Activated T-cell treated with anti-CD3 and anti-CD28 coated beads for 24 hours (primary cell): ENCODE measurements around the gene AHDC1.

Source experiments
- DNase-seq: peaks from one replicate; pipeline ENCODE4 v3.0.0-alpha.2; 2020; ENCODE audit warnings: low read depth

The AHDC1 gene

DNA sequence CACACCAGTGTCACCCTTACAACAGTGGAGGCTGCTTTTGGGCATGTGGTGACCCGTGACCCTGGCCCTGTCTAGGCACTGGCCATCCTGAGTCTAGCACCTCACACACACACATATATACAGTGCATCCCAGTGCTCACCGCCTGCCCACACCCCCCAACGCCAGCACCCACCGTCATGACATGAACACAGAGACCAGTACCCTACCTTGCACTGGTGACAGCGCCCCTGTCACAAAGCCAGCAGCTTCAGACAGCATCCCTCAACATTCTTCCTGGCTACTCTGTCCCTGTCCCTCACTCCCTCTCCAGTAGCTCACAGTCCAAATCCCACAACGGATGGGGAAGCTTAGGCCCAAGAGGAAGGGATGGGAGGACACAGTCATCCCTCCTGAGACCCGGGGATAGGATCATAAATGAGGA, 27.1 kb downstream of the AHDC1 start:
- no peak for DNase-seq

GRCh38 chr1:27575840-27576331, 28.1 kb downstream of the AHDC1 start:
- DNase-seq: no peak

- no peak for DNase-seq
These were observed 28.8 kb downstream of the AHDC1 start for GRCh38 chr1:27574871-27575831.

DNA sequence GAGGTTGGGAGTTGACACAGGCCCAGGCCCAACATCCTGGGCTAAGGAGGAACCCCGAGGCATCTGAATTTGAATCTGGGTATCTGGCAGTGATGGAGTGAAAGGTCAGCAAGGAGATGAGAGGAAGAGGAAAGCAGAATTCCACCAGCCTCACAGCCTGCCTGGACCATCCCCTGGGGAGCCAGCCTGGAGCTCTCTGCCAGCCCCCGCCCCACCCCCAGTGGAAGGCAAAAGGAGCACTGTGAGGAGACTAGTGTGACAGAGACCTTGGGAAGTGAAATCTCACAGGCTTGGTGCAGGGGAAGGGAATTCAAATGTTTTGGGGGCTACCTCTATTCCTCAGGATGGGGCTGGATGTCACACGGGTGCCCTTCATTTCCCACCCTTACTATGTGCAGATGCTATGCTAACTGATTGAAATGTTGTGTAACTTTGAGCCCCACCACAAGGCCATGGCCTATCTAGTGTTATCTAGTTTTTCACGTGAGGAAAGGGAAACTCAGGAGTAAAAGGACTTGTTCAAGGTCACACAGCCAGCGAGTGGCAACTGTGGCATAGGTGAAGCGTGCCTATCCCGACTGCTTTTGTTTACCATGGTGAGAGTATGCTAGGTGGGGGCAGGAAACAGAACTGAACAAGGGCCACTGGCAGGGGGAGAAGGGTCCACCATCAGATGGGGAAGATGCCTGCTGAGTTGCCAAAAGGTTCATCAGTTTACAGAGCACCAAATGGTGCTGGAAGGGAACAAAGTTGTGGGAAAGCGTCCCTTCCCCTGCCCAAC, 29.8 kb downstream of the AHDC1 start:
- DNase-seq: no peak

- DNase-seq: no peak
These were observed 31.1 kb downstream of the AHDC1 start for GRCh38 chr1:27572679-27573426.

GRCh38 chr1:27572019-27572678, 31.8 kb downstream of the AHDC1 start:
- DNase-seq: no peak

- no peak for DNase-seq
These were observed 32.4 kb downstream of the AHDC1 start for GRCh38 chr1:27571439-27572018.

DNA sequence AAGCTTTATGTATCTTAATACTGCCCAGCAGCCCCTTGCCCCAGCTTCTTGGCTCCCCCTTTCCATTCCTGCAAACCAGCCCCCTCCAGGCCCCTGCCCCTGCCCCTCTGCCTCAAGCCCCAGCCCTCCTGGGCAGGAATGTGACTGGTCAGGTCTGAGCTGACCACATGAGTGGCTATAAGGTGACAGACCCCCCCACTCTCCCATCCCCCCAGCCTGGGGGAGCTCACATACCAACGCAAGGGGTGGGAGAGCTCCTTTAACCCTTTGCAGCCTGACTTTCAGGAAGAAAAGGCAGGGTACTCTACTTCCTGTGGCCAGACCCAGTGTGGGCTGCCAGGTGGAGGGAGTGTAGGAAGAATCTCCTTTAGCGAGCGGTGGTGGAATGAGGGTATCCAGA, 33.2 kb downstream of the AHDC1 start:
- DNase-seq: no peak

- no peak for DNase-seq
These were observed 33.6 kb downstream of the AHDC1 start for GRCh38 chr1:27570356-27570755.

DNA sequence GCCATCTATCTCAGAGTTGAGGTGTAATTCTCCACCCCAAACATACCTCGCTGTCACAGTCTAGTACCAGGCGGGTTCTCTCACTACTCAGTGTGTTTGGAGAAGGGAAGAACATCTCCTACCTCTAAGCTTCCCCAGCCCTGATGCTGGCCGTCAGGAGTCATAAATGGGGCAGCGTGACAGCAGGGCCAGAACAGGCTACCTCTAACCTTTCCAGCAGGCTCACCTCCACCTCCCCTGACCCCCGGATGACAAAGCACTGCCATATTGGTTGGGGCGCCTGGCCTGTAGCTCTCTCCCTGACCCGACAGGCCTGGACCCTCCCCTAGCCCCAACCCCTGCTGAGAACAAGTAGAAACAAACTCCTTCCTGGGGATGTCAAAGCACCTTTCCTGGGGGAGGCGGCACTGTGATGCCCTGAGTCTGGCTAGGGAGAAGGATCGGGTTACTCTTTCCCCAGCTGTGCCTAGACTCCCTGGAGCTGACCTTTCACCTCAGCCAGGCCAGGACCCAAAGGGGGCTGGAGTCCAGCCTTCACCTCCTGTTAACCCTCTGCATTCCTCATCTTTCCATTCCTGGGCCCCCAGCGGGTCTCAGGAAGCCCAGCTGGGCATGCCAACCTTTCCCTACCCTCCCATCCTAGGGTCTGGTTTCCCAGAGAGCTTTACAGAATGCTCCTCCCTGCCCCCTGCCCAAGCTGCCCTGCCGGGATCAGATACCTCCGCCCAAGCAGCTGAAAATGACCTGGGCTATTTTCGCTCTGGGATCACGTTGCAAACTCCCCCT, 34.2 kb downstream of the AHDC1 start:
- DNase-seq: no peak

DNA sequence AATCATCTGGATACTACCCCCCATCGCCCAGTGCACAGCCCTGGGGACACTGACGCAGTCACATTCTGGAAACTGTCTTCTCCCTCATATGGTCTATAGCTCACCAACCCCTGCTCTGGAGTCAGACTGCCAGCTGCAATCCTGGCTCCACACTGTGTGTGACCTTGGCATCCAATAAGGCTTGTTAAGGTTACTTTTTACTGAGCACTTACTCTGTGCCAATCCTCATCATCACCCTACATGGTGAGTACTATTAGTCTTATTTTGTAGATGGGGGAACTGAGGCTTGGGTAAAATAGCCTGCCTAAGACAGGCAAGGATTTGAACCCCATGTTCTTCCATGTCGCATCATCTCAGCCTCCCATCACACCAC, 34.9 kb downstream of the AHDC1 start:
- no peak for DNase-seq

DNA sequence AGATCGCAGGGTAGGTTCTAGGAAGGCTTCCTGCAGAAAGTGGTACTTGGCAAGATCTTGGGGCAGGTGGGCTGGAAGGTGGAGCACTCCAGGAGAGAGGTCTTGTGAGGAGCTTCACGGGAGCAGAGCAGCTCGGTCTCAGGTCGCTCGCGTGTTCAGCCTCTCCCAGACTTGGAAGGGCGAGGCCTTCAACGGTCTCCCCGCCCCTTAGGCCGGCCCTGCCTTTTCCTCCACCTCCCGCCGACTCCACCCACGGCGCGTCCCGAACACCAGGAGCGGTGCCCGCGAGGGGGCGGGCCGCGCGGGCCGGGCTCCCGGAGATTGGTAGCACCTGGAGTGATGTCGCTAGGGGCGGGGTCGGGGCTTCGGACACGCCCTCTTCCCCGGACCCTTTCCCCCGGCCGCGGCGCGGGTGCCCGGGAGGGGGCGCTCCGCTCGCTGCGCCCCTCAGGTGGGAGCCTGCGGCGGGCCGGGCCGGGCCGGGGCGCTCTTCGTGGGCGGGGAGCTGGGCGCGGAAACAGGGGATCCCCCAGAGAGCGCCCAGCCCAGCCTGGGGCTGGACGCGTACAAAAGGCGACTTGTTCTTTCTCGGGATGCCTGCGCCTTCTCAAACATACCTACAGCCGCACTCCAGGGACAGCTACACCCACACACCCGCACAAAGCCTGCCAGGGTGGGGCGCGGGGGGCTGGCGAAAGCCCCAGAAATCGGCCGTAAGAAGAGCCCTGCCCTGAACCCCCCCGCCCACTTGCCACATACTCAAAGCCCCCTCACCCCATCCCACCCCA, 35.5 kb downstream of the AHDC1 start:
- peak; percentile 91 for DNase-seq

DNA sequence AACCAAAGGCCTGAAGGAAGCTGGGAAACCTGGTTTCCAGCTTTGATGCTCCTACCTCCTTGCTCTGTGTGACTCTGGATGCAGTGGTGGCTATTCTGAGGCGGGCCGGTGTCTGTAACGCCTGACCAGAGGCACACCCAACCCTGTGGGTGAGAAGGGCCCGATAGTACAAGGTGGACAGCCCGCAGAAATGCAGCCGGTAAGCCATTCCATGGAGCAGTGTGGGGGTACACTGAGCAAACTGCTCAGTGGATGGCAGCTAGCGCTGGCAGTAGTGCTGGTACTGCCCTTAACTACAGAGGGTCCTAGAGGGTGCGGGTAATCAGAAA, 36.0 kb downstream of the AHDC1 start:
- no peak for DNase-seq

- no peak for DNase-seq
These were observed 36.8 kb downstream of the AHDC1 start for GRCh38 chr1:27567146-27567526.

DNA sequence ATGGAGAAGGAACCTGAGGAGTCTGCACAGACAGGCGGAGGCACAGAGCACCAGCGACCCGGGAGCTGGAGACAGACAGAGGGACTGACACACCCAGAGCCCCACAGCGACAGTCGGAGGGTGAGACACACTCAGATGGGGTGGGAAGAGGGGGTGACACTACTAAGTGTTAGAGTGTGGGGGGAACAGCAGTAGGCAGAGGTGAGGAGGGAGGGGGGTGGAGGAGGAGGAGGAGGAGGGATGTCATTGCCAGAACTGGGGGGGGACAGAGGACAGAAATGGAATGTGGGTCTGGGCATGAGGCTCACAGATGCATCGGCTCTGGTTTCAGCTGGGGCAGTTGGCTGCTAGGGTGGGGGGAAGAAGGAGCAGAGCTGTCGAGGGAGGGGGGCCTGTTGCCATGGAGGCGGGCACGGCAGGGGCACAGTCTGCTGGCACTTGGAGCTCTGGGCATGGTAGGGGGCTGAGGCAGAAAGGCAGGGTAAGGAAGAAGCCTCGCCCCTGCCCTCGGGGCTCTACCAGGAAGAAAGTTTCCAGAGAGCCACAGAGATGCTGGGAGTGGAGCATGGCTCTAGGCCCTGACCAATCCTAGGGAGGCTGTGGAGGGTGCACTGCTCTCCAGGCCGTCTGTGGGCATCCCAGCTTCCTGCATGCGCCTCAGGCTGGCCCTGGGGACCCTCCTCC, 37.3 kb downstream of the AHDC1 start:
- DNase-seq: no peak

- DNase-seq: no peak
These were observed 39.0 kb downstream of the AHDC1 start for GRCh38 chr1:27564710-27565649.

- DNase-seq: no peak
These were observed 40.1 kb downstream of the AHDC1 start for GRCh38 chr1:27563591-27564471.
